HEK293T (cell line): ENCODE measurements around the gene SMIM45.

Experiments used
- ARNT ChIP-seq: fragments of 450-650 bp; IDR thresholded peaks from 2 replicates; pipeline ENCODE4 v1.6.1; 2017; ENCODE audit warnings: mild to moderate bottlenecking
- BHLHE40 ChIP-seq: fragments of 450-650 bp; IDR thresholded peaks from 2 replicates; pipeline ENCODE4 v1.6.1; 2016; ENCODE audit warnings: mild to moderate bottlenecking, moderate library complexity, borderline replicate concordance
- ELF4 ChIP-seq: fragments of 450-650 bp; IDR thresholded peaks from 2 replicates; pipeline ENCODE4 v1.6.1; 2017; ENCODE audit warnings: antibody characterized with exemption
- FOXA1 ChIP-seq: fragments of 450-650 bp; IDR thresholded peaks from 2 replicates; pipeline ENCODE4 v1.6.1; 2016; ENCODE audit warnings: mild to moderate bottlenecking
- FOXK2 ChIP-seq: fragments of 450-650 bp; IDR thresholded peaks from 2 replicates; pipeline ENCODE4 v1.6.1; 2016; ENCODE audit warnings: mild to moderate bottlenecking
- FOXM1 ChIP-seq: fragments of 450-650 bp; IDR thresholded peaks from 2 replicates; pipeline ENCODE4 v1.6.1; 2017; ENCODE audit warnings: mild to moderate bottlenecking, borderline replicate concordance
- L3MBTL2 ChIP-seq: fragments of 450-650 bp; conservative IDR thresholded peaks from 2 replicates; pipeline ENCODE4 v1.6.1; 2016; ENCODE audit warnings: mild to moderate bottlenecking
- LEF1 ChIP-seq: fragments of 450-650 bp; IDR thresholded peaks from 2 replicates; pipeline ENCODE4 v1.6.1; 2017; ENCODE audit warnings: mild to moderate bottlenecking, borderline replicate concordance
- PKNOX1 ChIP-seq: fragments of 450-650 bp; IDR thresholded peaks from 2 replicates; pipeline ENCODE4 v1.6.1; 2016
- SP1 ChIP-seq: fragments of 450-650 bp; IDR thresholded peaks from 2 replicates; pipeline ENCODE4 v1.6.1; 2017
- SUZ12 ChIP-seq: fragments of 450-650 bp; IDR thresholded peaks from 2 replicates; pipeline ENCODE4 v1.6.1; 2016; ENCODE audit warnings: mild to moderate bottlenecking
- TARDBP ChIP-seq: fragments of 450-650 bp; IDR thresholded peaks from 2 replicates; pipeline ENCODE4 v1.6.1; 2016

GRCh38 chr22:41983513-41984405 is 31.8 kb downstream of the SMIM45 start:
- TF ChIP-seq FOXK2, result no peak
- no peak for TF ChIP-seq ELF4
- TF ChIP-seq ARNT, result no peak
- no peak for TF ChIP-seq PKNOX1
- no peak for TF ChIP-seq SP1
- no peak for TF ChIP-seq LEF1
- TF ChIP-seq SUZ12, result no peak
- no peak for TF ChIP-seq FOXM1
- no peak for TF ChIP-seq FOXA1
- TF ChIP-seq L3MBTL2, result no peak
- TF ChIP-seq BHLHE40, result no peak
- TF ChIP-seq TARDBP, result no peak
